K562 (cell line): Measurements from ENCODE around the gene TOR1B. TPM values are rescaled to one million over a fixed set of nuclear protein-coding genes. Genes with fewer than 3 reads are reported as not detected.

Source experiments
- ARNT ChIP-seq, 2 experiments: fragments of 450-650 bp; IDR thresholded peaks; 2 replicates each; pipeline ENCODE4 v1.6.1; 2016; ENCODE audit warnings: mild to moderate bottlenecking in 1 of 2
- MBD2 ChIP-seq: sonication (generic); IDR thresholded peaks from 2 replicates; pipeline ENCODE4 v1.6.1; 2016; ENCODE audit warnings: low read depth, borderline replicate concordance
- MCM7 ChIP-seq, 2 experiments: fragments of 450-650 bp; IDR thresholded peaks; 2 replicates each; pipeline ENCODE4 v1.6.1; 2016 to 2018
- NONO ChIP-seq, 2 experiments: fragments of 200-400 bp in 1 of 2; fragments of 450-650 bp in 1 of 2; formaldehyde crosslinking in 1 of 2; IDR thresholded peaks; 2 replicates each; pipeline ENCODE4 v1.6.1; 2017; ENCODE audit warnings: low read depth in 2 of 2, mild to moderate bottlenecking in 2 of 2, moderate library complexity in 2 of 2, low read length in 1 of 2
- YY1 ChIP-seq, 3 experiments: IDR thresholded peaks; 2 replicates each; pipeline ENCODE4 v1.6.1; 2011; ENCODE audit warnings: low read length in 2 of 3, mild to moderate bottlenecking in 2 of 3, moderate library complexity in 2 of 3, borderline replicate concordance in 1 of 3, control low read depth in 1 of 3, low read depth in 1 of 3; ENCODE audit not compliant: insufficient read depth in 3 of 3, insufficient replicate concordance in 2 of 3, control insufficient read depth in 1 of 3, insufficient read length in 1 of 3; ENCODE audit errors: extremely low read depth in 1 of 3
- ZC3H8 ChIP-seq: fragments of 450-650 bp; IDR thresholded peaks from 2 replicates; pipeline ENCODE4 v1.6.1; 2017
- ZNF23 ChIP-seq: fragments of 250-450 bp; sonication (Bioruptor Pico); IDR thresholded peaks from 2 replicates; pipeline ENCODE4 v1.4.0; 2020; ENCODE audit warnings: mild to moderate bottlenecking
- polyA plus RNA-seq, 8 experiments: library from polyadenylated mRNA; depleted of rRNA in 4 of 8; stranded (reverse) in 5 of 8; unstranded in 3 of 8; fragments of >200 nt; fragmentation: Nextera tagmentation in 2 of 8; fragmentation: Illumina TruSeq in 1 of 8; extraction: Ambion mirVana in 2 of 8; extraction: Trizol in 1 of 8; gene quantifications; 2 replicates each; pipeline versions ENCODE4 v1.2.1 to v1.2.3, GENCODE V29; 2011 to 2014; ENCODE audit warnings: inconsistent platforms in 1 of 8, missing spikeins in 1 of 8
- total RNA-seq, 7 experiments: library from RNA; depleted of rRNA in 6 of 7; stranded (reverse); fragments of >200 nt in 6 of 7; fragmentation: Illumina TruSeq in 2 of 7; extraction: Trizol in 2 of 7; gene quantifications; 2 replicates each; pipeline versions ENCODE4 v1.2.1 to v1.2.3, GENCODE V29; 2011 to 2021; ENCODE audit warnings: low replicate concordance in 1 of 7
- TF ChIP-seq, protein P1 (sequence below): fragments of 450-650 bp; IDR thresholded peaks from 2 replicates; pipeline ENCODE4 v1.6.1; 2017; ENCODE audit warnings: antibody characterized with exemption, mild to moderate bottlenecking
- TF ChIP-seq, protein P2 (sequence below): fragments of 250-450 bp; sonication (Bioruptor Pico); IDR thresholded peaks from 2 replicates; pipeline ENCODE4 v1.6.1; 2021; ENCODE audit warnings: mild to moderate bottlenecking
- TF ChIP-seq, protein P3 (sequence below): fragments of 450-650 bp; IDR thresholded peaks from 2 replicates; pipeline ENCODE4 v1.6.1; 2016; ENCODE audit warnings: mild to moderate bottlenecking, moderate library complexity

Gene TOR1B
- total and polyA plus RNA-seq, 9 of the 15 experiments (the other 6 are each of a cell fraction or from before 2014, with no cell fraction given): 4.2 to 36.5 (median 24.6) TPM

DNA sequence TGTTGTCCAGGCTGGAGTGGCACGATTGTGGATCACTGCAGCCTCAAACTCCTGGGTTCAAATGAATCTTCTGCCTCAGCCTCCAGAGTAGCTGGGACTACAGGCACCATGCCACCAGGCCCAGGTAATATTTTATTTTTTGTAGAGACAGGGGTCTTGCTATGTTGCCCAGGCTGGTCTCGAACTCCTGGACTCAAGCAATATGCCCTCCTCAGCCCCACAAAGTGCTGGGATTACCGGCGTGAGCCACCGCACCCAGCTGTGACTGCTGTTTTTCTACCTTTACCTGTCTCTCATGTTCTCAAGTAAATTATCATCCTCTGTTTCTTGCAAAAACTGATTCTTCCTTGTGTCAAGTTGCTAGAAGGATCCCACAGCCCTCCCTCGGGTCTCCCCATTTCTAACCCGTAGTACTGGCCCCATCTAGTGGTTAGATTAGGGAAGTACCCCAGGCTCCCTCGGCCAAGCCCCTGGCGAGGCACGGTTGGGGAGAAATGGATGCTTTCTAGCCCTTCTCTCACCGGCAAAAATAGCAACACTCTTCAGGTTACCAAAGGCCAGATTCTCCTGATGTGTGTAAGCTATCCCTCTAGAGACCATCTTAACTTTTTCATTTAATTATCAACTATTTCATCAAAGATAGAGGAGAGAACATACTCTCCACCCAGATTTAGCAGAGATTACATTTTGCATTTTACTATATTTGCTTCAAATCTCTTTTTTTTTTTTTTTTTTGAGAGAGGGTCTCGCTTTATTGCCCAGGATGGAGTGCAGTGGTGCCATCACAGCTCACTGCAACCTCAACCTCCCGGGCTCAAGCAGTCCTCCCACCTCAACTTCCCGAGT, 19.2 kb upstream of the TOR1B start (continued):
- TF ChIP-seq, protein P1, sequence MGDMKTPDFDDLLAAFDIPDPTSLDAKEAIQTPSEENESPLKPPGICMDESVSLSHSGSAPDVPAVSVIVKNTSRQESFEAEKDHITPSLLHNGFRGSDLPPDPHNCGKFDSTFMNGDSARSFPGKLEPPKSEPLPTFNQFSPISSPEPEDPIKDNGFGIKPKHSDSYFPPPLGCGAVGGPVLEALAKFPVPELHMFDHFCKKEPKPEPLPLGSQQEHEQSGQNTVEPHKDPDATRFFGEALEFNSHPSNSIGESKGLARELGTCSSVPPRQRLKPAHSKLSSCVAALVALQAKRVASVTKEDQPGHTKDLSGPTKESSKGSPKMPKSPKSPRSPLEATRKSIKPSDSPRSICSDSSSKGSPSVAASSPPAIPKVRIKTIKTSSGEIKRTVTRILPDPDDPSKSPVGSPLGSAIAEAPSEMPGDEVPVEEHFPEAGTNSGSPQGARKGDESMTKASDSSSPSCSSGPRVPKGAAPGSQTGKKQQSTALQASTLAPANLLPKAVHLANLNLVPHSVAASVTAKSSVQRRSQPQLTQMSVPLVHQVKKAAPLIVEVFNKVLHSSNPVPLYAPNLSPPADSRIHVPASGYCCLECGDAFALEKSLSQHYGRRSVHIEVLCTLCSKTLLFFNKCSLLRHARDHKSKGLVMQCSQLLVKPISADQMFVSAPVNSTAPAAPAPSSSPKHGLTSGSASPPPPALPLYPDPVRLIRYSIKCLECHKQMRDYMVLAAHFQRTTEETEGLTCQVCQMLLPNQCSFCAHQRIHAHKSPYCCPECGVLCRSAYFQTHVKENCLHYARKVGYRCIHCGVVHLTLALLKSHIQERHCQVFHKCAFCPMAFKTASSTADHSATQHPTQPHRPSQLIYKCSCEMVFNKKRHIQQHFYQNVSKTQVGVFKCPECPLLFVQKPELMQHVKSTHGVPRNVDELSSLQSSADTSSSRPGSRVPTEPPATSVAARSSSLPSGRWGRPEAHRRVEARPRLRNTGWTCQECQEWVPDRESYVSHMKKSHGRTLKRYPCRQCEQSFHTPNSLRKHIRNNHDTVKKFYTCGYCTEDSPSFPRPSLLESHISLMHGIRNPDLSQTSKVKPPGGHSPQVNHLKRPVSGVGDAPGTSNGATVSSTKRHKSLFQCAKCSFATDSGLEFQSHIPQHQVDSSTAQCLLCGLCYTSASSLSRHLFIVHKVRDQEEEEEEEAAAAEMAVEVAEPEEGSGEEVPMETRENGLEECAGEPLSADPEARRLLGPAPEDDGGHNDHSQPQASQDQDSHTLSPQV: no peak
- TF ChIP-seq ZC3H8: no peak
- peak in 1 of 3 experiments; percentile 43 for TF ChIP-seq YY1 (IDR thresholded peaks at IDR 0.05; ENCODE audit: borderline replicate concordance in 1 of 3, control insufficient read depth in 1 of 3, extremely low read depth in 1 of 3, insufficient read depth in 3 of 3, insufficient read length in 1 of 3, insufficient replicate concordance in 2 of 3, low read depth in 1 of 3, low read length in 2 of 3)
- TF ChIP-seq, protein P2, sequence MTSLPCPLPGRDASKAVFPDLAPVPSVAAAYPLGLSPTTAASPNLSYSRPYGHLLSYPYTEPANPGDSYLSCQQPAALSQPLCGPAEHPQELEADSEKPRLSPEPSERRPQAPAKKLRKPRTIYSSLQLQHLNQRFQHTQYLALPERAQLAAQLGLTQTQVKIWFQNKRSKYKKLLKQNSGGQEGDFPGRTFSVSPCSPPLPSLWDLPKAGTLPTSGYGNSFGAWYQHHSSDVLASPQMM (CRISPR knock-in tag): no peak
- TF ChIP-seq ZNF23: no peak
- TF ChIP-seq, protein P3, sequence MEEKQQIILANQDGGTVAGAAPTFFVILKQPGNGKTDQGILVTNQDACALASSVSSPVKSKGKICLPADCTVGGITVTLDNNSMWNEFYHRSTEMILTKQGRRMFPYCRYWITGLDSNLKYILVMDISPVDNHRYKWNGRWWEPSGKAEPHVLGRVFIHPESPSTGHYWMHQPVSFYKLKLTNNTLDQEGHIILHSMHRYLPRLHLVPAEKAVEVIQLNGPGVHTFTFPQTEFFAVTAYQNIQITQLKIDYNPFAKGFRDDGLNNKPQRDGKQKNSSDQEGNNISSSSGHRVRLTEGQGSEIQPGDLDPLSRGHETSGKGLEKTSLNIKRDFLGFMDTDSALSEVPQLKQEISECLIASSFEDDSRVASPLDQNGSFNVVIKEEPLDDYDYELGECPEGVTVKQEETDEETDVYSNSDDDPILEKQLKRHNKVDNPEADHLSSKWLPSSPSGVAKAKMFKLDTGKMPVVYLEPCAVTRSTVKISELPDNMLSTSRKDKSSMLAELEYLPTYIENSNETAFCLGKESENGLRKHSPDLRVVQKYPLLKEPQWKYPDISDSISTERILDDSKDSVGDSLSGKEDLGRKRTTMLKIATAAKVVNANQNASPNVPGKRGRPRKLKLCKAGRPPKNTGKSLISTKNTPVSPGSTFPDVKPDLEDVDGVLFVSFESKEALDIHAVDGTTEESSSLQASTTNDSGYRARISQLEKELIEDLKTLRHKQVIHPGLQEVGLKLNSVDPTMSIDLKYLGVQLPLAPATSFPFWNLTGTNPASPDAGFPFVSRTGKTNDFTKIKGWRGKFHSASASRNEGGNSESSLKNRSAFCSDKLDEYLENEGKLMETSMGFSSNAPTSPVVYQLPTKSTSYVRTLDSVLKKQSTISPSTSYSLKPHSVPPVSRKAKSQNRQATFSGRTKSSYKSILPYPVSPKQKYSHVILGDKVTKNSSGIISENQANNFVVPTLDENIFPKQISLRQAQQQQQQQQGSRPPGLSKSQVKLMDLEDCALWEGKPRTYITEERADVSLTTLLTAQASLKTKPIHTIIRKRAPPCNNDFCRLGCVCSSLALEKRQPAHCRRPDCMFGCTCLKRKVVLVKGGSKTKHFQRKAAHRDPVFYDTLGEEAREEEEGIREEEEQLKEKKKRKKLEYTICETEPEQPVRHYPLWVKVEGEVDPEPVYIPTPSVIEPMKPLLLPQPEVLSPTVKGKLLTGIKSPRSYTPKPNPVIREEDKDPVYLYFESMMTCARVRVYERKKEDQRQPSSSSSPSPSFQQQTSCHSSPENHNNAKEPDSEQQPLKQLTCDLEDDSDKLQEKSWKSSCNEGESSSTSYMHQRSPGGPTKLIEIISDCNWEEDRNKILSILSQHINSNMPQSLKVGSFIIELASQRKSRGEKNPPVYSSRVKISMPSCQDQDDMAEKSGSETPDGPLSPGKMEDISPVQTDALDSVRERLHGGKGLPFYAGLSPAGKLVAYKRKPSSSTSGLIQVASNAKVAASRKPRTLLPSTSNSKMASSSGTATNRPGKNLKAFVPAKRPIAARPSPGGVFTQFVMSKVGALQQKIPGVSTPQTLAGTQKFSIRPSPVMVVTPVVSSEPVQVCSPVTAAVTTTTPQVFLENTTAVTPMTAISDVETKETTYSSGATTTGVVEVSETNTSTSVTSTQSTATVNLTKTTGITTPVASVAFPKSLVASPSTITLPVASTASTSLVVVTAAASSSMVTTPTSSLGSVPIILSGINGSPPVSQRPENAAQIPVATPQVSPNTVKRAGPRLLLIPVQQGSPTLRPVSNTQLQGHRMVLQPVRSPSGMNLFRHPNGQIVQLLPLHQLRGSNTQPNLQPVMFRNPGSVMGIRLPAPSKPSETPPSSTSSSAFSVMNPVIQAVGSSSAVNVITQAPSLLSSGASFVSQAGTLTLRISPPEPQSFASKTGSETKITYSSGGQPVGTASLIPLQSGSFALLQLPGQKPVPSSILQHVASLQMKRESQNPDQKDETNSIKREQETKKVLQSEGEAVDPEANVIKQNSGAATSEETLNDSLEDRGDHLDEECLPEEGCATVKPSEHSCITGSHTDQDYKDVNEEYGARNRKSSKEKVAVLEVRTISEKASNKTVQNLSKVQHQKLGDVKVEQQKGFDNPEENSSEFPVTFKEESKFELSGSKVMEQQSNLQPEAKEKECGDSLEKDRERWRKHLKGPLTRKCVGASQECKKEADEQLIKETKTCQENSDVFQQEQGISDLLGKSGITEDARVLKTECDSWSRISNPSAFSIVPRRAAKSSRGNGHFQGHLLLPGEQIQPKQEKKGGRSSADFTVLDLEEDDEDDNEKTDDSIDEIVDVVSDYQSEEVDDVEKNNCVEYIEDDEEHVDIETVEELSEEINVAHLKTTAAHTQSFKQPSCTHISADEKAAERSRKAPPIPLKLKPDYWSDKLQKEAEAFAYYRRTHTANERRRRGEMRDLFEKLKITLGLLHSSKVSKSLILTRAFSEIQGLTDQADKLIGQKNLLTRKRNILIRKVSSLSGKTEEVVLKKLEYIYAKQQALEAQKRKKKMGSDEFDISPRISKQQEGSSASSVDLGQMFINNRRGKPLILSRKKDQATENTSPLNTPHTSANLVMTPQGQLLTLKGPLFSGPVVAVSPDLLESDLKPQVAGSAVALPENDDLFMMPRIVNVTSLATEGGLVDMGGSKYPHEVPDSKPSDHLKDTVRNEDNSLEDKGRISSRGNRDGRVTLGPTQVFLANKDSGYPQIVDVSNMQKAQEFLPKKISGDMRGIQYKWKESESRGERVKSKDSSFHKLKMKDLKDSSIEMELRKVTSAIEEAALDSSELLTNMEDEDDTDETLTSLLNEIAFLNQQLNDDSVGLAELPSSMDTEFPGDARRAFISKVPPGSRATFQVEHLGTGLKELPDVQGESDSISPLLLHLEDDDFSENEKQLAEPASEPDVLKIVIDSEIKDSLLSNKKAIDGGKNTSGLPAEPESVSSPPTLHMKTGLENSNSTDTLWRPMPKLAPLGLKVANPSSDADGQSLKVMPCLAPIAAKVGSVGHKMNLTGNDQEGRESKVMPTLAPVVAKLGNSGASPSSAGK: no peak
- no peak for TF ChIP-seq MBD2
- peak in 1 of 2 experiments; percentile 24; a peak in 1 of 4 replicates for TF ChIP-seq ARNT (IDR thresholded peaks at IDR 0.05)
- TF ChIP-seq MCM7 (IDR thresholded peaks at IDR 0.05): no peak
- TF ChIP-seq NONO (IDR thresholded peaks at IDR 0.05; ENCODE audit: low read depth in 2 of 2, low read length in 1 of 2): no peak
